PC-3 (cell line): Measurements from ENCODE around the gene ERRFI1.

Experiments
- EZH2 ChIP-seq: fragments of 300-600 bp; sonication (generic); IDR thresholded peaks from one replicate; pipeline ENCODE4 v1.6.1; 2017; ENCODE audit warnings: antibody characterized with exemption, mild to moderate bottlenecking, low read length; ENCODE audit not compliant: unreplicated experiment
- TF ChIP-seq, protein P1 (sequence below): fragments of 300-600 bp; sonication (generic); conservative IDR thresholded peaks from 2 replicates; pipeline ENCODE4 v1.5.1; 2017; ENCODE audit warnings: antibody characterized with exemption, low read depth, mild to moderate bottlenecking, low read length

DNA sequence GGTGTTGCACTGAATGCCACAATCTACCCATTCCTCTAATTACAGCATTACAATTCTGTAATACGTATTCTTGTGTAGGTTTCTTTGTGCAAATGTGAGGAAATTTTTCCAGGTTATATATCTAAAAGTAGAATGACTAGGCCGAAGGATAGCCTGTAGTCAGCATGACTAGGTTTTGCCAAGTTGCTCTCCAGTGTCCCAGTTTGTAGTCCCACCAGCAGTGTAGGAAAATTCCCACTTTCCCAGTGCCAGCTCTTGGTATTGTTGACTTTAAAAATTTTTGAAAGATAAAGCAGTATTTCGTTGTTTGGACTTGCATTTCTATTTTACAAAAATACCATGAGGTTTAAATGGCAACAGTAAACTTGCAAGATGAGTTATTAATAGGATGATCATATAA lies 61.6 kb downstream of the ERRFI1 start:
- TF ChIP-seq, protein P1, sequence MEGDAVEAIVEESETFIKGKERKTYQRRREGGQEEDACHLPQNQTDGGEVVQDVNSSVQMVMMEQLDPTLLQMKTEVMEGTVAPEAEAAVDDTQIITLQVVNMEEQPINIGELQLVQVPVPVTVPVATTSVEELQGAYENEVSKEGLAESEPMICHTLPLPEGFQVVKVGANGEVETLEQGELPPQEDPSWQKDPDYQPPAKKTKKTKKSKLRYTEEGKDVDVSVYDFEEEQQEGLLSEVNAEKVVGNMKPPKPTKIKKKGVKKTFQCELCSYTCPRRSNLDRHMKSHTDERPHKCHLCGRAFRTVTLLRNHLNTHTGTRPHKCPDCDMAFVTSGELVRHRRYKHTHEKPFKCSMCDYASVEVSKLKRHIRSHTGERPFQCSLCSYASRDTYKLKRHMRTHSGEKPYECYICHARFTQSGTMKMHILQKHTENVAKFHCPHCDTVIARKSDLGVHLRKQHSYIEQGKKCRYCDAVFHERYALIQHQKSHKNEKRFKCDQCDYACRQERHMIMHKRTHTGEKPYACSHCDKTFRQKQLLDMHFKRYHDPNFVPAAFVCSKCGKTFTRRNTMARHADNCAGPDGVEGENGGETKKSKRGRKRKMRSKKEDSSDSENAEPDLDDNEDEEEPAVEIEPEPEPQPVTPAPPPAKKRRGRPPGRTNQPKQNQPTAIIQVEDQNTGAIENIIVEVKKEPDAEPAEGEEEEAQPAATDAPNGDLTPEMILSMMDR: no peak
- TF ChIP-seq EZH2: no peak
